ENCODE results near the gene LDLRAD2.

- TF ChIP-seq CTCF (IDR thresholded peaks at IDR 0.05) (no peak), POLR2A (IDR thresholded peaks at IDR 0.05) (no peak)
These were observed 36.6 kb downstream of the LDLRAD2 start for GRCh38 chr1:21848524-21849174.
